HepG2 (cell line): ENCODE results near the gene MRPS31. TPM values are rescaled to one million over a fixed set of nuclear protein-coding genes. Genes with fewer than 3 reads are reported as not detected.

Experiments used
- CENPBD1 ChIP-seq: sonication (generic); formaldehyde crosslinking; IDR thresholded peaks from 2 replicates; pipeline ENCODE4 v1.8.0; 2022; ENCODE audit warnings: missing genetic modification reagents, low read depth, mild to moderate bottlenecking, borderline replicate concordance
- GTF2F1 ChIP-seq: fragments of 150-350 bp; IDR thresholded peaks from 2 replicates; pipeline ENCODE4 v1.6.1; 2014; ENCODE audit warnings: low read length
- HIC2 ChIP-seq: sonication (generic); formaldehyde crosslinking; IDR thresholded peaks from 2 replicates; pipeline ENCODE4 v1.9.0; 2022; ENCODE audit warnings: low read depth, missing genetic modification reagents
- LBX2 ChIP-seq: sonication (generic); formaldehyde crosslinking; IDR thresholded peaks from 2 replicates; pipeline ENCODE4 v1.5.0; 2020; ENCODE audit warnings: missing genetic modification reagents, mild to moderate bottlenecking, borderline replicate concordance
- MAF1 ChIP-seq: sonication (generic); formaldehyde crosslinking; IDR thresholded peaks from 2 replicates; pipeline ENCODE4 v1.5.0; 2020; ENCODE audit warnings: missing genetic modification reagents, borderline replicate concordance
- MAZ ChIP-seq, 2 experiments: sonication (generic) in 1 of 2; formaldehyde crosslinking in 1 of 2; IDR thresholded peaks; 2 replicates each; pipeline versions ENCODE4 v1.5.0 to v1.6.1; 2012 to 2020; ENCODE audit warnings: low read depth in 2 of 2, mild to moderate bottlenecking in 2 of 2, borderline replicate concordance in 1 of 2, improper control_type of control experiment in 1 of 2, low read length in 1 of 2, missing genetic modification reagents in 1 of 2, moderate library complexity in 1 of 2
- NBN ChIP-seq: fragments of 450-650 bp; conservative IDR thresholded peaks from 2 replicates; pipeline ENCODE4 v1.6.1; 2017
- RARG ChIP-seq: sonication (generic); formaldehyde crosslinking; IDR thresholded peaks from 2 replicates; pipeline ENCODE4 v1.4.0; 2020; ENCODE audit warnings: low read depth, mild to moderate bottlenecking, missing genetic modification reagents
- SALL1 ChIP-seq: sonication (generic); formaldehyde crosslinking; IDR thresholded peaks from 2 replicates; pipeline ENCODE4 v1.8.0; 2022; ENCODE audit warnings: mild to moderate bottlenecking, missing genetic modification reagents
- SP5 ChIP-seq: IDR thresholded peaks from 2 replicates; pipeline ENCODE4 v1.6.1; 2016; ENCODE audit warnings: low read depth, borderline replicate concordance
- SRY ChIP-seq: sonication (generic); formaldehyde crosslinking; IDR thresholded peaks from 2 replicates; pipeline ENCODE4 v1.8.0; 2022; ENCODE audit warnings: mild to moderate bottlenecking, missing genetic modification reagents
- USF2 ChIP-seq, 2 experiments: sonication (generic) in 1 of 2; formaldehyde crosslinking in 1 of 2; IDR thresholded peaks; 2 replicates each; pipeline versions ENCODE4 v1.5.1 to v1.6.1; 2011 to 2020; ENCODE audit warnings: borderline replicate concordance in 1 of 2, low read depth in 1 of 2, low read length in 1 of 2, mild to moderate bottlenecking in 1 of 2, missing genetic modification reagents in 1 of 2, moderate library complexity in 1 of 2
- ZFP36L2 ChIP-seq: sonication (generic); formaldehyde crosslinking; IDR thresholded peaks from 2 replicates; pipeline ENCODE4 v1.4.0; 2020; ENCODE audit warnings: missing genetic modification reagents
- ZNF275 ChIP-seq: sonication (generic); formaldehyde crosslinking; IDR thresholded peaks from 2 replicates; pipeline ENCODE4 v1.8.0; 2022; ENCODE audit warnings: missing genetic modification reagents, mild to moderate bottlenecking, inconsistent platforms, borderline replicate concordance
- ZNF282 ChIP-seq: fragments of 450-650 bp; IDR thresholded peaks from 2 replicates; pipeline ENCODE4 v1.6.1; 2018; ENCODE audit not compliant: partially characterized antibody
- ZNF563 ChIP-seq: sonication (generic); formaldehyde crosslinking; IDR thresholded peaks from 2 replicates; pipeline ENCODE4 v1.8.0; 2022; ENCODE audit warnings: mild to moderate bottlenecking, moderate library complexity, missing genetic modification reagents
- ZNF567 ChIP-seq: sonication (generic); formaldehyde crosslinking; IDR thresholded peaks from 2 replicates; pipeline ENCODE4 v1.8.1; 2023; ENCODE audit warnings: mild to moderate bottlenecking, missing genetic modification reagents, borderline replicate concordance
- ZSCAN9 ChIP-seq: IDR thresholded peaks from 2 replicates; pipeline ENCODE4 v1.6.1; 2016; ENCODE audit warnings: borderline replicate concordance
- ZUFSP ChIP-seq: sonication (generic); formaldehyde crosslinking; IDR thresholded peaks from 2 replicates; pipeline ENCODE4 v1.9.0; 2021; ENCODE audit warnings: missing genetic modification reagents, mild to moderate bottlenecking, borderline replicate concordance
- polyA plus RNA-seq, 8 experiments: library from polyadenylated mRNA; depleted of rRNA in 3 of 8; stranded (reverse) in 7 of 8; unstranded in 1 of 8; fragments of >200 nt; fragmentation: Illumina TruSeq in 4 of 8; extraction: Trizol in 4 of 8; gene quantifications; 2 replicates each; pipeline versions ENCODE4 v1.2.1 to v1.2.3, GENCODE V29; 2011 to 2016; ENCODE audit warnings: low read depth in 4 of 8, missing spikeins in 1 of 8, mixed read lengths in 1 of 8; ENCODE audit not compliant: insufficient read depth in 1 of 8
- total RNA-seq, 5 experiments: library from RNA; depleted of rRNA; stranded (reverse); fragments of >200 nt; fragmentation: Illumina TruSeq; extraction: Trizol; gene quantifications; 2 replicates each; pipeline ENCODE4 v1.2.3, GENCODE V29; 2016; ENCODE audit warnings: low read depth in 1 of 5

Gene MRPS31
- total and polyA plus RNA-seq, 2 of the 13 experiments (the other 11 are each of a cell fraction or from before 2014, with no cell fraction given) = 23.7 to 34.1 TPM

GRCh38 chr13:40770934-40771618 lies at the start of gene MRPS31 (continued):
- TF ChIP-seq ZNF282 = no peak
- no peak for TF ChIP-seq ZFP36L2 (CRISPR knock-in tag)
- no peak for TF ChIP-seq NBN
- TF ChIP-seq RARG (CRISPR knock-in tag) = no peak
- no peak for TF ChIP-seq CENPBD1 (CRISPR knock-in tag)
- TF ChIP-seq SALL1 = peak; percentile 97
- TF ChIP-seq SRY (CRISPR knock-in tag) = no peak
- TF ChIP-seq GTF2F1 = peak; percentile 76; the same call in 1 of the 2 replicates
- peak; percentile 61; the same call in 1 of the 2 replicates for TF ChIP-seq HIC2 (CRISPR knock-in tag)
- TF ChIP-seq USF2 (IDR thresholded peaks at IDR 0.05; ENCODE audit: low read depth, low read length) = no peak
- 0 out of 2 replicates have a peak, but pooled peaks have one; percentile 39 for TF ChIP-seq USF2 (CRISPR knock-in tag; IDR thresholded peaks at IDR 0.05; ENCODE audit: borderline replicate concordance)
- TF ChIP-seq MAZ (IDR thresholded peaks at IDR 0.05; ENCODE audit: borderline replicate concordance, low read depth, low read length) = peak; percentile 84; the same call in 1 of the 2 replicates
- TF ChIP-seq MAZ (CRISPR knock-in tag; IDR thresholded peaks at IDR 0.05; ENCODE audit: low read depth) = peak; percentile 93
- peak; percentile 87 for TF ChIP-seq ZSCAN9 (CRISPR knock-in tag)
- peak; percentile 95 for TF ChIP-seq MAF1 (CRISPR knock-in tag)
- TF ChIP-seq ZNF563 (CRISPR knock-in tag) = 0 out of 2 replicates have a peak, but pooled peaks have one; percentile 44
- no peak for TF ChIP-seq ZUFSP (CRISPR knock-in tag)
- TF ChIP-seq ZNF567 (CRISPR knock-in tag) = peak; percentile 94; the same call in 1 of the 2 replicates
- TF ChIP-seq ZNF275 (CRISPR knock-in tag) = peak; percentile 91; the same call in 1 of the 2 replicates
- TF ChIP-seq LBX2 (CRISPR knock-in tag) = peak; percentile 74; the same call in 1 of the 2 replicates
- peak; percentile 94 for TF ChIP-seq SP5
